ENCODE results near the gene KATNAL1. TPM values are rescaled to one million over a fixed set of nuclear protein-coding genes. Genes with fewer than 3 reads are reported as not detected.

Gene KATNAL1
- total RNA-seq, 2 donors from 2014 or later: 13.7 to 19.1 TPM

DNA sequence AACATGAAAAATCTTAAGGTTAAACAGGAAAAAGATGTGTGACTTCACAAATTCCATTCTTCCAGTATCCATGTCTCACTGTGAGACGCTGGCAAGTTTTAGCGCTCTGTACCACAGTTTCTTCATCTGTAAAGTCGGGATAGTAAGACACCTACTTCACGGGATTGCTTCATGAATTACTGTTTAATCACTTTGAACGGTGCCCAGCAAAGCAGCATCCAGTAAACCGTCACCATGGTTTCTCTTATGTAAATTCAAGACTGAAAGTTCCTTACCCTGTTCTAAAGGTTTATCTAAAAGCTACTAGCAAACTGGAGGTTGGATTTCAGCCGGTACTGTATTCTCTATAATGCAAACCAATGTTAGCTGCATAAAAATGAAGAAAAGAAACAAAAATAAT is 53.5 kb downstream of the KATNAL1 start:
- no peaks in the 10 kb centered on the region for H3K27me3 ChIP-seq (replicated peaks; ENCODE audit: insufficient read depth)
- TF ChIP-seq, protein P1, sequence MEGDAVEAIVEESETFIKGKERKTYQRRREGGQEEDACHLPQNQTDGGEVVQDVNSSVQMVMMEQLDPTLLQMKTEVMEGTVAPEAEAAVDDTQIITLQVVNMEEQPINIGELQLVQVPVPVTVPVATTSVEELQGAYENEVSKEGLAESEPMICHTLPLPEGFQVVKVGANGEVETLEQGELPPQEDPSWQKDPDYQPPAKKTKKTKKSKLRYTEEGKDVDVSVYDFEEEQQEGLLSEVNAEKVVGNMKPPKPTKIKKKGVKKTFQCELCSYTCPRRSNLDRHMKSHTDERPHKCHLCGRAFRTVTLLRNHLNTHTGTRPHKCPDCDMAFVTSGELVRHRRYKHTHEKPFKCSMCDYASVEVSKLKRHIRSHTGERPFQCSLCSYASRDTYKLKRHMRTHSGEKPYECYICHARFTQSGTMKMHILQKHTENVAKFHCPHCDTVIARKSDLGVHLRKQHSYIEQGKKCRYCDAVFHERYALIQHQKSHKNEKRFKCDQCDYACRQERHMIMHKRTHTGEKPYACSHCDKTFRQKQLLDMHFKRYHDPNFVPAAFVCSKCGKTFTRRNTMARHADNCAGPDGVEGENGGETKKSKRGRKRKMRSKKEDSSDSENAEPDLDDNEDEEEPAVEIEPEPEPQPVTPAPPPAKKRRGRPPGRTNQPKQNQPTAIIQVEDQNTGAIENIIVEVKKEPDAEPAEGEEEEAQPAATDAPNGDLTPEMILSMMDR (IDR thresholded peaks at IDR 0.05): no peak
- no peak for ATAC-seq (ENCODE audit: insufficient number of reproducible peaks, low FRiP score, low read depth)

DNA sequence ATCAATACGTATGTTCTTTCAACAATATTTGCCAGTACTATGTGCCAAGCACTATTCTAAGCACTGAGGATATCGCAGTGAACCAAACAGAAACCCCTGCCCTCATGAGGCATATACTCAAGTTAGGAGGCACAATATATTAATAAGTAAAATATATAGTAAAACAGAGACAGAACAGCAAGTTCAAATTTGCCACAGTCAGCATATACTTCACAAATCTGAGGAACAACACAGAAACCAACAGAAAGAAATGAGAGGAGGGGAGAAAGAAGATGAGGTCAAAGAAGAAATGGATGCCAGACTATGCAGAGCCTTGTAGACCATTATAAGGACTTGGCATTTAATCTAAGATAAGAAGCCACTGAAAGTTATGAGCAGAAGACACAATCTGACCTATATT is 59.9 kb downstream of the KATNAL1 start:
- TF ChIP-seq, protein P1 (IDR thresholded peaks at IDR 0.05): no peak
- Histone ChIP-seq H3K27ac (no peak overlapping the region), H3K36me3 (no peaks in the 10 kb centered on the region), H3K9me3 (no peaks in the 10 kb centered on the region), H3K27me3 (replicated peaks; ENCODE audit: insufficient read depth) (no peaks in the 10 kb centered on the region), H3K4me1 (ENCODE audit: control insufficient read depth in 1 of 2, low read depth in 2 of 2) (peaks cover 0 to under 1% of the 10 kb centered on the region in 2 donors), H3K4me3 (no peak overlapping the region)
- ATAC-seq (ENCODE audit: insufficient number of reproducible peaks, low FRiP score, low read depth) (no peak), DNase-seq (ENCODE audit: low spot score) (no peak)

More for the DNA sequence above, 53.5 kb downstream of the KATNAL1 start:
- no peak for DNase-seq (ENCODE audit: low spot score)
- peaks cover 0 to 13% of the 10 kb centered on the region in 2 donors for H3K4me1 ChIP-seq (ENCODE audit: control insufficient read depth in 1 of 2, low read depth in 2 of 2)
- H3K4me3 ChIP-seq: no peak overlapping the region
- no peaks in the 10 kb centered on the region for H3K9me3 ChIP-seq
- no peaks in the 10 kb centered on the region for H3K36me3 ChIP-seq
- H3K27ac ChIP-seq: no peak overlapping the region

DNA sequence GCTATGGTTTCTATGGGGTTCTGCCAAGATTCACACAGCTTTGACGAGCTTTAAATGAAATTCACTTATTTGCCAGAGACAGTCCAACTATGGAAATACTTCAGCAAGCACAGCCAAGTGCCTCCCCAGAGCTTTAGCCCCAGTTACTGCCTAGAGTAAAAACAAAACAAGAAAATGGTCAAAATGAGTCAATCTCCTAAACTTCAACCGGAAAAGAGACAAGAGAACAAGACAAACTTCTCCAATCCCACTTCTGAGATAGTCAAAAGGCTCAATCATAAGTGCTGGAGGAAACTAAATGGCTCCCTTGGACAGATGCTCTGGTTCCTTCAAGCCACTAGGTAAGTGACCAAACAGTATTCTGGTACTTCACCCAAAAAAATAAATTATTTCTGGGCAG is 65.8 kb downstream of the KATNAL1 start:
- H3K4me1 ChIP-seq (ENCODE audit: control insufficient read depth in 1 of 2, low read depth in 2 of 2): peaks cover 0 to 16% of the 10 kb centered on the region in 2 donors
- H3K27me3 ChIP-seq (replicated peaks; ENCODE audit: insufficient read depth): no peaks in the 10 kb centered on the region
- ATAC-seq (ENCODE audit: insufficient number of reproducible peaks, low FRiP score, low read depth) (no peak), DNase-seq (ENCODE audit: low spot score) (no peak)
- H3K27ac ChIP-seq: peak overlapping the region; percentile 1 to 41
- H3K4me3 ChIP-seq: no peak overlapping the region
- no peaks in the 10 kb centered on the region for H3K9me3 ChIP-seq
- no peaks in the 10 kb centered on the region for H3K36me3 ChIP-seq
- TF ChIP-seq, protein P1 (IDR thresholded peaks at IDR 0.05): no peak

GRCh38 chr13:30240608-30241007 is 66.7 kb downstream of the KATNAL1 start:
- Histone ChIP-seq H3K4me3 (no peak overlapping the region), H3K4me1 (ENCODE audit: control insufficient read depth in 1 of 2, low read depth in 2 of 2) (peaks cover 0 to 16% of the 10 kb centered on the region in 2 donors), H3K27ac (no peak overlapping the region), H3K27me3 (replicated peaks; ENCODE audit: insufficient read depth) (no peaks in the 10 kb centered on the region), H3K9me3 (no peaks in the 10 kb centered on the region), H3K36me3 (no peaks in the 10 kb centered on the region)
- TF ChIP-seq, protein P1 (IDR thresholded peaks at IDR 0.05): no peak
- DNase-seq (ENCODE audit: low spot score) (no peak), ATAC-seq (ENCODE audit: insufficient number of reproducible peaks, low FRiP score, low read depth) (no peak)

DNA sequence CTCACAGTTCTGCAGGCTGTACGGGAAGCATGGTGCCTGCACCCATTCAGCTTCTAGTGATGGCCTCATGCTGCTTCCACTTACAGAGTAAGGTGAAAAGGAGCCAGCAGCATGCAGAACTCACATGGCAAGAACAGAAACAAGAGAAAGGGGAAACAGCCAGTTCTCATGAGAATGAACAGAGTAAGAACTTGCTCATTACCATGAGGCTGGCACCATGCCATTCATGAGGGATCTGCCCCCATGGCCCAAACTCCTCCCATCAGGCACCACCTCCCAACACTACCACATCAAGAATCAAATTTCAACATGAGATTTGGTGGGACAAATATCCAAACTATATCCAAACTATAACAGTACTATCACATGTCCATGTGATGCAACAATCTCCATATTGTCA is 72.1 kb downstream of the KATNAL1 start:
- H3K9me3 ChIP-seq: no peaks in the 10 kb centered on the region
- TF ChIP-seq, protein P1 (IDR thresholded peaks at IDR 0.05): no peak
- H3K27ac ChIP-seq: no peak overlapping the region
- no peaks in the 10 kb centered on the region for H3K4me1 ChIP-seq (ENCODE audit: control insufficient read depth in 1 of 2, low read depth in 2 of 2)
- no peaks in the 10 kb centered on the region for H3K27me3 ChIP-seq (replicated peaks; ENCODE audit: insufficient read depth)
- H3K36me3 ChIP-seq: no peaks in the 10 kb centered on the region
- DNase-seq (ENCODE audit: low spot score) (no peak), ATAC-seq (ENCODE audit: insufficient number of reproducible peaks, low FRiP score, low read depth) (no peak)
- H3K4me3 ChIP-seq: no peak overlapping the region

Measured in thoracic aorta (tissue), 2 donors.